HepG2 (cell line): ENCODE measurements around the gene REM2. TPM values are rescaled to one million over a fixed set of nuclear protein-coding genes. Genes with fewer than 3 reads are reported as not detected.

Experiments
- CREBL2 ChIP-seq: sonication (generic); formaldehyde crosslinking; IDR thresholded peaks from 2 replicates; pipeline ENCODE4 v1.8.1; 2023; ENCODE audit warnings: missing genetic modification reagents, mild to moderate bottlenecking, borderline replicate concordance
- E2F5 ChIP-seq: sonication (generic); formaldehyde crosslinking; conservative IDR thresholded peaks from 2 replicates; pipeline ENCODE4 v1.4.0; 2020; ENCODE audit warnings: missing genetic modification reagents
- ELK4 ChIP-seq: sonication (generic); formaldehyde crosslinking; IDR thresholded peaks from 2 replicates; pipeline ENCODE4 v1.9.0; 2021; ENCODE audit warnings: missing genetic modification reagents, borderline replicate concordance
- FOXK2 ChIP-seq: fragments of 450-650 bp; IDR thresholded peaks from 2 replicates; pipeline ENCODE4 v1.6.1; 2016
- HBP1 ChIP-seq: IDR thresholded peaks from 2 replicates; pipeline ENCODE4 v1.6.1; 2016; ENCODE audit warnings: low read depth, control low read depth
- HNF1A ChIP-seq, 2 experiments: sonication (generic) in 1 of 2; formaldehyde crosslinking in 1 of 2; IDR thresholded peaks; 2 replicates each; pipeline versions ENCODE4 v1.4.0 to v1.6.1; 2016 to 2020; ENCODE audit warnings: borderline replicate concordance in 1 of 2, low read depth in 1 of 2, mild to moderate bottlenecking in 1 of 2, missing genetic modification reagents in 1 of 2
- HNRNPL ChIP-seq: fragments of 200-400 bp; formaldehyde crosslinking; IDR thresholded peaks from 2 replicates; pipeline ENCODE4 v1.6.1; 2017; ENCODE audit warnings: mild to moderate bottlenecking, low read depth, low read length
- MATR3 ChIP-seq: sonication (generic); formaldehyde crosslinking; IDR thresholded peaks from 2 replicates; pipeline ENCODE4 v1.4.0; 2020; ENCODE audit warnings: missing genetic modification reagents
- SP4 ChIP-seq: sonication (generic); formaldehyde crosslinking; IDR thresholded peaks from 2 replicates; pipeline ENCODE4 v1.8.1; 2023; ENCODE audit warnings: mild to moderate bottlenecking, missing genetic modification reagents
- ZBTB33 ChIP-seq: sonication (generic); formaldehyde crosslinking; IDR thresholded peaks from 2 replicates; pipeline ENCODE4 v1.4.0; 2020; ENCODE audit warnings: missing genetic modification reagents
- ZBTB43 ChIP-seq: sonication (generic); formaldehyde crosslinking; conservative IDR thresholded peaks from 2 replicates; pipeline ENCODE4 v1.4.0; 2020; ENCODE audit warnings: missing genetic modification reagents
- ZBTB7B ChIP-seq: sonication (generic); formaldehyde crosslinking; IDR thresholded peaks from 2 replicates; pipeline ENCODE4 v1.4.0; 2020; ENCODE audit warnings: missing genetic modification reagents
- ZFP62 ChIP-seq: sonication (generic); formaldehyde crosslinking; IDR thresholded peaks from 2 replicates; pipeline ENCODE4 v1.4.0; 2020; ENCODE audit warnings: missing genetic modification reagents
- ZNF547 ChIP-seq: sonication (generic); formaldehyde crosslinking; IDR thresholded peaks from 2 replicates; pipeline ENCODE4 v1.5.1; 2020; ENCODE audit warnings: mild to moderate bottlenecking, missing genetic modification reagents
- ZNF605 ChIP-seq: sonication (generic); formaldehyde crosslinking; IDR thresholded peaks from 2 replicates; pipeline ENCODE4 v1.8.0; 2022; ENCODE audit warnings: mild to moderate bottlenecking, missing genetic modification reagents
- polyA plus RNA-seq, 8 experiments: library from polyadenylated mRNA; depleted of rRNA in 3 of 8; stranded (reverse) in 7 of 8; unstranded in 1 of 8; fragments of >200 nt; fragmentation: Illumina TruSeq in 4 of 8; extraction: Trizol in 4 of 8; gene quantifications; 2 replicates each; pipeline versions ENCODE4 v1.2.1 to v1.2.3, GENCODE V29; 2011 to 2016; ENCODE audit warnings: low read depth in 4 of 8, missing spikeins in 1 of 8, mixed read lengths in 1 of 8; ENCODE audit not compliant: insufficient read depth in 1 of 8
- total RNA-seq, 5 experiments: library from RNA; depleted of rRNA; stranded (reverse); fragments of >200 nt; fragmentation: Illumina TruSeq; extraction: Trizol; gene quantifications; 2 replicates each; pipeline ENCODE4 v1.2.3, GENCODE V29; 2016; ENCODE audit warnings: low read depth in 1 of 5

The REM2 gene
- total and polyA plus RNA-seq, 2 of the 13 experiments (the other 11 are each of a cell fraction or from before 2014, with no cell fraction given) = 0.20 TPM; not detected in 1

- TF ChIP-seq HNF1A (IDR thresholded peaks at IDR 0.05; ENCODE audit: low read depth) (no peak), HNF1A (CRISPR knock-in tag; IDR thresholded peaks at IDR 0.05; ENCODE audit: borderline replicate concordance) (peak; percentile 36; the same call in 1 of the 2 replicates), ELK4 (CRISPR knock-in tag) (no peak), SP4 (CRISPR knock-in tag) (peak; percentile 68; the same call in 1 of the 2 replicates), FOXK2 (no peak), MATR3 (no peak), ZBTB7B (CRISPR knock-in tag) (peak; percentile 84), HBP1 (CRISPR knock-in tag) (no peak), ZNF605 (CRISPR knock-in tag) (peak; percentile 95), HNRNPL (no peak), ZBTB43 (CRISPR knock-in tag) (no peak), ZNF547 (CRISPR knock-in tag) (peak; percentile 92), ZFP62 (CRISPR knock-in tag) (no peak), E2F5 (CRISPR knock-in tag) (0 out of 2 replicates have a peak, but pooled peaks have one; percentile 54), CREBL2 (CRISPR knock-in tag) (peak; percentile 79; the same call in 1 of the 2 replicates), ZBTB33 (CRISPR knock-in tag) (peak; percentile 67; the same call in 1 of the 2 replicates)
Measured at GRCh38 chr14:22837114-22837749, 45.8 kb upstream of the REM2 start (continued).
